ENCODE results near the gene GLRA2. TPM values are rescaled to one million over a fixed set of nuclear protein-coding genes. Genes with fewer than 3 reads are reported as not detected.

The GLRA2 gene
- total and polyA plus RNA-seq, 10 of the 15 experiments (the other 5 are each of a cell fraction or from before 2014, with no cell fraction given) = 0.01 TPM; not detected in 9

GRCh38 chrX:14496674-14497073 lies 32.7 kb upstream of the GLRA2 start:
- in situ Hi-C loops (cut with MboI) = no loop called here
- Histone ChIP-seq H3K9ac (ENCODE audit: control insufficient read depth, insufficient read depth, low read length) (no peak overlapping the region), H3K79me2 (ENCODE audit: control insufficient read depth, insufficient read depth, low read length) (no peaks in the 10 kb centered on the region), H2AFZ (ENCODE audit: control insufficient read depth, low read depth, low read length) (peak overlapping the region; percentile 55), H3K27ac (ENCODE audit: control insufficient read depth, insufficient read depth) (0 out of 2 replicates have a peak overlapping the region, but pooled peaks have one; percentile 4), H3K36me3 (ENCODE audit: control insufficient read depth in 2 of 2, insufficient read depth in 2 of 2, low read length in 1 of 2) (no peaks in the 10 kb centered on the region), H4K20me1 (ENCODE audit: control insufficient read depth, insufficient read depth) (no peaks in the 10 kb centered on the region), H3K4me1 (ENCODE audit: control insufficient read depth, insufficient read depth, low read length) (no peaks in the 10 kb centered on the region), H3K9me3 (replicated peaks; ENCODE audit: control insufficient read depth, insufficient read depth, low read length) (no peaks in the 10 kb centered on the region; the same call in 2 of the 3 replicates), H3K4me2 (ENCODE audit: control insufficient read depth, insufficient read depth) (no peak overlapping the region), H3K4me3 (peak overlapping the region; percentile 20; the same call in 1 of the 2 replicates), H3K27me3 (replicated peaks in 1 of 2; ENCODE audit: control insufficient read depth in 2 of 2, insufficient read depth in 2 of 2, low read length in 1 of 2) (no peaks in the 10 kb centered on the region)
- RAD21 ChIA-PET (ENCODE audit: unreplicated experiment) = interaction anchor here (0.9 to 1.8 kb wide), 2 partner anchors 32 to 746 kb away, joined by 3 to 6 read pairs; partner anchors contain the start of gene GLRA2
- DNase-seq (ENCODE audit: low read depth, low spot score) (no peak), FAIRE-seq (peak; percentile 68), ATAC-seq (peak; percentile 74)
- BruUV-seq (replicated peaks) = no TSS peak
- SMC1A ChIA-PET (ENCODE audit: uncharacterized antibody, unreplicated experiment) = interaction anchor here (0.7 to 2.1 kb wide), 8 partner anchors 9 to 65 kb away, joined by 3 to 7 read pairs (median 4); no protein-coding TSS in a partner anchor
- CTCF ChIA-PET = interaction anchor here (0.5 to 3.3 kb wide), 5 partner anchors 8 to 974 kb away, joined by 3 to 19 read pairs (median 4); partner anchors contain the start of gene GLRA2
- WGBS (ENCODE audit: insufficient coverage, insufficient replicate concordance, low lambda C conversion rate, missing lambda C conversion rate) = 11% methylated on average over 3 of the region's 3 CpGs
- POLR2A ChIA-PET = interaction anchor here (1.2 kb wide), 1 partner anchor 13 kb away, joined by 3 read pairs; no protein-coding TSS in a partner anchor
- intact Hi-C loops (cut with micrococcal nuclease; ENCODE audit: unreplicated experiment) = no loop called here
- no peak for TF ChIP-seq HDAC2 (IDR thresholded peaks at IDR 0.05)
- TF ChIP-seq MYB (IDR thresholded peaks at IDR 0.05; ENCODE audit: borderline replicate concordance, low read depth, low read length) = no peak
- TF ChIP-seq IRF4 (IDR thresholded peaks at IDR 0.05; ENCODE audit: low read depth, low read length) = no peak
- no peak for TF ChIP-seq CUX1 (IDR thresholded peaks at IDR 0.05; ENCODE audit: insufficient replicate concordance, low read depth, low read length)
- TF ChIP-seq YBX1 (IDR thresholded peaks at IDR 0.05) = no peak
- TF ChIP-seq RCOR1 (conservative IDR thresholded peaks at IDR 0.05; ENCODE audit: low read depth, low read length) = no peak
- no peak for TF ChIP-seq CTCF (IDR thresholded peaks at IDR 0.05 in 2 of 3, conservative IDR thresholded peaks at IDR 0.05 in 1 of 3; ENCODE audit: control insufficient read depth in 2 of 3, extremely low read depth in 1 of 3, insufficient read depth in 1 of 3, low read depth in 3 of 3, low read length in 3 of 3)
- TF ChIP-seq SP1 (IDR thresholded peaks at IDR 0.05; ENCODE audit: low read depth, low read length) = no peak
- TF ChIP-seq BRCA1 (IDR thresholded peaks at IDR 0.05; ENCODE audit: low read depth, low read length) = no peak
- TF ChIP-seq ATF3 (IDR thresholded peaks at IDR 0.05; ENCODE audit: borderline replicate concordance, extremely low read depth, low read depth, low read length) = no peak
- TF ChIP-seq NFXL1 (IDR thresholded peaks at IDR 0.05; ENCODE audit: borderline replicate concordance) = no peak
- TF ChIP-seq CHD4 (IDR thresholded peaks at IDR 0.05) = no peak
- no peak for TF ChIP-seq ZNF384 (IDR thresholded peaks at IDR 0.05; ENCODE audit: borderline replicate concordance, low read depth, low read length)
- no peak for TF ChIP-seq EED (IDR thresholded peaks at IDR 0.05; ENCODE audit: low read depth)
- TF ChIP-seq BCL11A (IDR thresholded peaks at IDR 0.05; ENCODE audit: low read depth, low read length) = no peak
- no peak for TF ChIP-seq FOS (IDR thresholded peaks at IDR 0.05; ENCODE audit: borderline replicate concordance, extremely low read depth, insufficient read length)
